ENCODE data around the gene WDR70. TPM values are rescaled to one million over a fixed set of nuclear protein-coding genes. Genes with fewer than 3 reads are reported as not detected.

Gene WDR70
- total RNA-seq, 1 experiment from 2014 or later = 30.0 TPM

- H3K36me3 Mint-ChIP-seq (ENCODE audit: insufficient read depth, unreplicated experiment) = no peaks in the 10 kb centered on the region
- intact Hi-C loops (cut with micrococcal nuclease; ENCODE audit: unreplicated experiment) = loop anchor here (10.0 kb wide), 1 partner anchor 180 kb away; no protein-coding TSS in a partner anchor
- no peaks in the 10 kb centered on the region for H3K9me3 Mint-ChIP-seq (ENCODE audit: low read depth, unreplicated experiment)
- CTCF ChIA-PET = no interaction called here
- no peak overlapping the region for H3K27ac Mint-ChIP-seq (ENCODE audit: unreplicated experiment)
- no peaks in the 10 kb centered on the region for H3K4me1 Mint-ChIP-seq (ENCODE audit: low read depth, unreplicated experiment)
- no peaks in the 10 kb centered on the region for H3K27me3 Mint-ChIP-seq (ENCODE audit: unreplicated experiment)
- no peak for DNase-seq
- BruUV-seq (replicated peaks) = no TSS peak
- peak; percentile 15 for TF ChIP-seq CTCF (IDR thresholded peaks at IDR 0.05; ENCODE audit: unreplicated experiment)
- no peak overlapping the region for H3K4me3 Mint-ChIP-seq (ENCODE audit: low read depth, unreplicated experiment)
Observed at GRCh38 chr5:37554938-37555337, 175.8 kb downstream of the WDR70 start.

- TF ChIP-seq CTCF (IDR thresholded peaks at IDR 0.05; ENCODE audit: unreplicated experiment) = no peak
- no TSS peak for BruUV-seq (replicated peaks)
- Mint-ChIP-seq H3K27me3 (ENCODE audit: unreplicated experiment) (no peaks in the 10 kb centered on the region), H3K27ac (ENCODE audit: unreplicated experiment) (no peak overlapping the region), H3K9me3 (ENCODE audit: low read depth, unreplicated experiment) (no peaks in the 10 kb centered on the region), H3K4me1 (ENCODE audit: low read depth, unreplicated experiment) (no peaks in the 10 kb centered on the region), H3K4me3 (ENCODE audit: low read depth, unreplicated experiment) (no peak overlapping the region), H3K36me3 (ENCODE audit: insufficient read depth, unreplicated experiment) (no peaks in the 10 kb centered on the region)
- DNase-seq = no peak
- intact Hi-C loops (cut with micrococcal nuclease; ENCODE audit: unreplicated experiment) = loop anchor here (10.0 kb wide), 1 partner anchor 177 kb away; no protein-coding TSS in a partner anchor
- CTCF ChIA-PET = no interaction called here
Observed at GRCh38 chr5:37557734-37558293, 178.7 kb downstream of the WDR70 start.

GRCh38 chr5:37565062-37565670 lies 186.0 kb downstream of the WDR70 start:
- H3K36me3 Mint-ChIP-seq (ENCODE audit: insufficient read depth, unreplicated experiment) = no peaks in the 10 kb centered on the region
- DNase-seq = no peak
- no TSS peak for BruUV-seq (replicated peaks)
- no peak for TF ChIP-seq CTCF (IDR thresholded peaks at IDR 0.05; ENCODE audit: unreplicated experiment)
- no peak overlapping the region for H3K4me3 Mint-ChIP-seq (ENCODE audit: low read depth, unreplicated experiment)
- H3K9me3 Mint-ChIP-seq (ENCODE audit: low read depth, unreplicated experiment) = no peaks in the 10 kb centered on the region
- H3K4me1 Mint-ChIP-seq (ENCODE audit: low read depth, unreplicated experiment) = no peaks in the 10 kb centered on the region
- H3K27ac Mint-ChIP-seq (ENCODE audit: unreplicated experiment) = no peak overlapping the region
- no peaks in the 10 kb centered on the region for H3K27me3 Mint-ChIP-seq (ENCODE audit: unreplicated experiment)
- intact Hi-C loops (cut with micrococcal nuclease; ENCODE audit: unreplicated experiment) = no loop called here
- CTCF ChIA-PET = no interaction called here

GRCh38 chr5:37567566-37567965 lies 188.4 kb downstream of the WDR70 start:
- H3K4me1 Mint-ChIP-seq (ENCODE audit: low read depth, unreplicated experiment) = no peaks in the 10 kb centered on the region
- no peak for DNase-seq
- H3K36me3 Mint-ChIP-seq (ENCODE audit: insufficient read depth, unreplicated experiment) = no peaks in the 10 kb centered on the region
- CTCF ChIA-PET = no interaction called here
- no peak overlapping the region for H3K27ac Mint-ChIP-seq (ENCODE audit: unreplicated experiment)
- H3K27me3 Mint-ChIP-seq (ENCODE audit: unreplicated experiment) = no peaks in the 10 kb centered on the region
- H3K4me3 Mint-ChIP-seq (ENCODE audit: low read depth, unreplicated experiment) = no peak overlapping the region
- TF ChIP-seq CTCF (IDR thresholded peaks at IDR 0.05; ENCODE audit: unreplicated experiment) = no peak
- BruUV-seq (replicated peaks) = no TSS peak
- no peaks in the 10 kb centered on the region for H3K9me3 Mint-ChIP-seq (ENCODE audit: low read depth, unreplicated experiment)
- intact Hi-C loops (cut with micrococcal nuclease; ENCODE audit: unreplicated experiment) = no loop called here
